ENCODE measurements around the gene LRIG1.
A peak's percentile ranks its signal among the peaks of the same experiment; 100 is the strongest.

Gene LRIG1

GRCh38 chr3:66495668-66496045 is 5.2 kb downstream of the LRIG1 start:
- H3K27me3 ChIP-seq (ENCODE audit: insufficient read depth, low read length) = no peaks in the 10 kb centered on the region
- H3K27ac ChIP-seq (ENCODE audit: low read depth, low read length) = peak overlapping the region; percentile 72; the same call in 1 of the 2 replicates
- H3K9ac ChIP-seq (ENCODE audit: low read depth, low read length) = peak overlapping the region; percentile 28
- H3K4me3 ChIP-seq (ENCODE audit: low read length) = peak overlapping the region; percentile 95
- whole genome bisulfite sequencing = 4% methylated on average over 3 of the region's 3 CpGs
- H3K4me1 ChIP-seq (ENCODE audit: insufficient read depth, low read length) = peaks cover 79% of the 10 kb centered on the region
- H3K36me3 ChIP-seq (ENCODE audit: insufficient read depth, low read length) = no peaks in the 10 kb centered on the region
- H3K9me3 ChIP-seq (ENCODE audit: insufficient read depth, low read depth, low read length) = no peaks in the 10 kb centered on the region

GRCh38 chr3:66494959-66495667 is 5.7 kb downstream of the LRIG1 start:
- peaks cover 85% of the 10 kb centered on the region for H3K4me1 ChIP-seq (ENCODE audit: insufficient read depth, low read length)
- no peaks in the 10 kb centered on the region for H3K36me3 ChIP-seq (ENCODE audit: insufficient read depth, low read length)
- H3K27ac ChIP-seq (ENCODE audit: low read depth, low read length) = peak overlapping the region; percentile 72
- no peaks in the 10 kb centered on the region for H3K27me3 ChIP-seq (ENCODE audit: insufficient read depth, low read length)
- 9% methylated on average over 7 of the region's 7 CpGs for WGBS
- no peaks in the 10 kb centered on the region for H3K9me3 ChIP-seq (ENCODE audit: insufficient read depth, low read depth, low read length)
- peak overlapping the region; percentile 95 for H3K4me3 ChIP-seq (ENCODE audit: low read length)
- H3K9ac ChIP-seq (ENCODE audit: low read depth, low read length) = peak overlapping the region; percentile 28

- WGBS = 57% methylated on average over 5 of the region's 5 CpGs
- no peak overlapping the region for H3K9ac ChIP-seq (ENCODE audit: low read depth, low read length)
- H3K27ac ChIP-seq (ENCODE audit: low read depth, low read length) = no peak overlapping the region
- peaks cover 91% of the 10 kb centered on the region for H3K4me1 ChIP-seq (ENCODE audit: insufficient read depth, low read length)
- no peaks in the 10 kb centered on the region for H3K27me3 ChIP-seq (ENCODE audit: insufficient read depth, low read length)
- no peaks in the 10 kb centered on the region for H3K36me3 ChIP-seq (ENCODE audit: insufficient read depth, low read length)
- H3K9me3 ChIP-seq (ENCODE audit: insufficient read depth, low read depth, low read length) = no peaks in the 10 kb centered on the region
- peak overlapping the region; percentile 95; the same call in 1 of the 2 replicates for H3K4me3 ChIP-seq (ENCODE audit: low read length)
Observed at GRCh38 chr3:66493458-66494099, 7.2 kb downstream of the LRIG1 start.

GRCh38 chr3:66492672-66493071 is 8.2 kb downstream of the LRIG1 start:
- Histone ChIP-seq H3K36me3 (ENCODE audit: insufficient read depth, low read length) (no peaks in the 10 kb centered on the region), H3K4me3 (ENCODE audit: low read length) (no peak overlapping the region), H3K27ac (ENCODE audit: low read depth, low read length) (0 out of 2 replicates have a peak overlapping the region, but pooled peaks have one; percentile 3), H3K4me1 (ENCODE audit: insufficient read depth, low read length) (peaks cover 88% of the 10 kb centered on the region), H3K9ac (ENCODE audit: low read depth, low read length) (no peak overlapping the region), H3K9me3 (ENCODE audit: insufficient read depth, low read depth, low read length) (no peaks in the 10 kb centered on the region), H3K27me3 (ENCODE audit: insufficient read depth, low read length) (no peaks in the 10 kb centered on the region)
- WGBS = 62% methylated on average over 7 of the region's 7 CpGs

- 62% methylated on average over 1 of the region's 3 CpGs for WGBS
- Histone ChIP-seq H3K27ac (ENCODE audit: low read depth, low read length) (peak overlapping the region; percentile 3; the same call in 1 of the 2 replicates), H3K9ac (ENCODE audit: low read depth, low read length) (no peak overlapping the region; the same call in 1 of the 2 replicates), H3K4me1 (ENCODE audit: insufficient read depth, low read length) (peaks cover 88% of the 10 kb centered on the region), H3K9me3 (ENCODE audit: insufficient read depth, low read depth, low read length) (no peaks in the 10 kb centered on the region), H3K27me3 (ENCODE audit: insufficient read depth, low read length) (no peaks in the 10 kb centered on the region), H3K4me3 (ENCODE audit: low read length) (no peak overlapping the region), H3K36me3 (ENCODE audit: insufficient read depth, low read length) (no peaks in the 10 kb centered on the region)
Observed at GRCh38 chr3:66492071-66492470, 8.8 kb downstream of the LRIG1 start.

GRCh38 chr3:66490984-66491383 is 9.8 kb downstream of the LRIG1 start:
- WGBS = 7% methylated on average over 1 of the region's 1 CpG
- no peaks in the 10 kb centered on the region for H3K36me3 ChIP-seq (ENCODE audit: insufficient read depth, low read length)
- H3K4me1 ChIP-seq (ENCODE audit: insufficient read depth, low read length) = peaks cover 87% of the 10 kb centered on the region
- H3K27me3 ChIP-seq (ENCODE audit: insufficient read depth, low read length) = no peaks in the 10 kb centered on the region
- 0 out of 2 replicates have a peak overlapping the region, but pooled peaks have one; percentile 2 for H3K9ac ChIP-seq (ENCODE audit: low read depth, low read length)
- H3K27ac ChIP-seq (ENCODE audit: low read depth, low read length) = peak overlapping the region; percentile 55
- peak overlapping the region; percentile 20; the same call in 1 of the 2 replicates for H3K4me3 ChIP-seq (ENCODE audit: low read length)
- no peaks in the 10 kb centered on the region for H3K9me3 ChIP-seq (ENCODE audit: insufficient read depth, low read depth, low read length)

GRCh38 chr3:66490214-66490613 is 10.6 kb downstream of the LRIG1 start:
- WGBS = 76% methylated on average over 4 of the region's 4 CpGs
- peaks cover 86% of the 10 kb centered on the region for H3K4me1 ChIP-seq (ENCODE audit: insufficient read depth, low read length)
- H3K9me3 ChIP-seq (ENCODE audit: insufficient read depth, low read depth, low read length) = no peaks in the 10 kb centered on the region
- no peak overlapping the region for H3K9ac ChIP-seq (ENCODE audit: low read depth, low read length)
- no peaks in the 10 kb centered on the region for H3K27me3 ChIP-seq (ENCODE audit: insufficient read depth, low read length)
- H3K4me3 ChIP-seq (ENCODE audit: low read length) = no peak overlapping the region
- no peaks in the 10 kb centered on the region for H3K36me3 ChIP-seq (ENCODE audit: insufficient read depth, low read length)
- no peak overlapping the region for H3K27ac ChIP-seq (ENCODE audit: low read depth, low read length)

- H3K27ac ChIP-seq (ENCODE audit: low read depth, low read length) = no peak overlapping the region
- peaks cover 86% of the 10 kb centered on the region for H3K4me1 ChIP-seq (ENCODE audit: insufficient read depth, low read length)
- H3K36me3 ChIP-seq (ENCODE audit: insufficient read depth, low read length) = no peaks in the 10 kb centered on the region
- H3K9me3 ChIP-seq (ENCODE audit: insufficient read depth, low read depth, low read length) = no peaks in the 10 kb centered on the region
- no peak overlapping the region for H3K4me3 ChIP-seq (ENCODE audit: low read length)
- H3K27me3 ChIP-seq (ENCODE audit: insufficient read depth, low read length) = no peaks in the 10 kb centered on the region
- H3K9ac ChIP-seq (ENCODE audit: low read depth, low read length) = no peak overlapping the region
- WGBS = 86% methylated on average over 4 of the region's 4 CpGs
Observed at GRCh38 chr3:66489581-66489980, 11.2 kb downstream of the LRIG1 start.

GRCh38 chr3:66489115-66489514 is 11.7 kb downstream of the LRIG1 start:
- H3K27me3 ChIP-seq (ENCODE audit: insufficient read depth, low read length) = no peaks in the 10 kb centered on the region
- H3K9me3 ChIP-seq (ENCODE audit: insufficient read depth, low read depth, low read length) = no peaks in the 10 kb centered on the region
- no peak overlapping the region for H3K9ac ChIP-seq (ENCODE audit: low read depth, low read length)
- H3K36me3 ChIP-seq (ENCODE audit: insufficient read depth, low read length) = no peaks in the 10 kb centered on the region
- 86% methylated on average over 2 of the region's 2 CpGs for WGBS
- peaks cover 86% of the 10 kb centered on the region for H3K4me1 ChIP-seq (ENCODE audit: insufficient read depth, low read length)
- H3K4me3 ChIP-seq (ENCODE audit: low read length) = no peak overlapping the region
- no peak overlapping the region for H3K27ac ChIP-seq (ENCODE audit: low read depth, low read length)

- no peaks in the 10 kb centered on the region for H3K9me3 ChIP-seq (ENCODE audit: insufficient read depth, low read depth, low read length)
- H3K4me1 ChIP-seq (ENCODE audit: insufficient read depth, low read length) = peaks cover 88% of the 10 kb centered on the region
- no peak overlapping the region for H3K9ac ChIP-seq (ENCODE audit: low read depth, low read length)
- H3K27ac ChIP-seq (ENCODE audit: low read depth, low read length) = no peak overlapping the region
- H3K36me3 ChIP-seq (ENCODE audit: insufficient read depth, low read length) = no peaks in the 10 kb centered on the region
- no peaks in the 10 kb centered on the region for H3K27me3 ChIP-seq (ENCODE audit: insufficient read depth, low read length)
- WGBS = 89% methylated on average over 4 of the region's 4 CpGs
- no peak overlapping the region for H3K4me3 ChIP-seq (ENCODE audit: low read length)
Observed at GRCh38 chr3:66488492-66488891, 12.3 kb downstream of the LRIG1 start.

- Histone ChIP-seq H3K36me3 (ENCODE audit: insufficient read depth, low read length) (no peaks in the 10 kb centered on the region), H3K4me1 (ENCODE audit: insufficient read depth, low read length) (peaks cover 88% of the 10 kb centered on the region), H3K4me3 (ENCODE audit: low read length) (no peak overlapping the region), H3K27ac (ENCODE audit: low read depth, low read length) (no peak overlapping the region), H3K27me3 (ENCODE audit: insufficient read depth, low read length) (no peaks in the 10 kb centered on the region), H3K9ac (ENCODE audit: low read depth, low read length) (no peak overlapping the region), H3K9me3 (ENCODE audit: insufficient read depth, low read depth, low read length) (no peaks in the 10 kb centered on the region)
- WGBS = 83% methylated on average over 5 of the region's 5 CpGs
Observed at GRCh38 chr3:66487465-66487864, 13.4 kb downstream of the LRIG1 start.
